ENCODE results near the gene RPS19.

The RPS19 gene

GRCh38 chr19:41883463-41883820, 23.4 kb downstream of the RPS19 start:
- H3K4me1 ChIP-seq (ENCODE audit: control insufficient read depth, insufficient read depth, low read depth, low read length), result peaks cover 24% of the 10 kb centered on the region
- peak overlapping the region; percentile 89 to 91 for H3K4ac ChIP-seq (ENCODE audit: low read depth in 1 of 2, low read length in 2 of 2)
- peak overlapping the region; percentile 94 for H4K91ac ChIP-seq (ENCODE audit: low read length)
- peak overlapping the region; percentile 6 to 78 for H3K14ac ChIP-seq (ENCODE audit: low read length in 2 of 2)
- peak overlapping the region; percentile 72 for H3K4me2 ChIP-seq (ENCODE audit: low read length, poor library complexity, severe bottlenecking)
- no peak overlapping the region for H3K23ac ChIP-seq (ENCODE audit: low read length in 2 of 2)
- H2BK12ac ChIP-seq (ENCODE audit: low read length in 2 of 2), result peak overlapping the region in 1 of 2 experiments; percentile 21
- no peaks in the 10 kb centered on the region for H3K9me3 ChIP-seq (ENCODE audit: control insufficient read depth, low read length)
- DNase-seq, result no peak
- peak overlapping the region; percentile 87 to 99 for H3K4me3 ChIP-seq (ENCODE audit: insufficient read depth in 1 of 2, low read depth in 1 of 2, low read length in 2 of 2)
- H2BK5ac ChIP-seq (ENCODE audit: low read depth, low read length, poor library complexity, severe bottlenecking), result no peak overlapping the region
- peak overlapping the region; percentile 85 for H2BK120ac ChIP-seq (ENCODE audit: low read depth, low read length)
- H4K8ac ChIP-seq (ENCODE audit: low read length), result peak overlapping the region; percentile 93
- peaks cover 2 to 13% of the 10 kb centered on the region in 2 experiments for H3K27me3 ChIP-seq (ENCODE audit: control insufficient read depth in 1 of 2, insufficient read depth in 1 of 2, low read length in 2 of 2)
- H3K18ac ChIP-seq (ENCODE audit: low read depth in 1 of 2, low read length in 2 of 2), result peak overlapping the region; percentile 89 to 90
- 5% methylated on average over 13 of the region's 23 CpGs for WGBS
- H3K9ac ChIP-seq (ENCODE audit: low read length), result peak overlapping the region; percentile 97
- H2AFZ ChIP-seq (ENCODE audit: low read depth, low read length), result peak overlapping the region; percentile 49
- H3K36me3 ChIP-seq (ENCODE audit: control insufficient read depth in 1 of 2, insufficient read depth in 2 of 2, low read depth in 1 of 2, low read length in 2 of 2), result peaks cover 5 to 6% of the 10 kb centered on the region in 2 experiments
- peak overlapping the region; percentile 92 for H2BK15ac ChIP-seq (ENCODE audit: low read depth, poor library complexity, severe bottlenecking)
- H2AK5ac ChIP-seq (ENCODE audit: low read length, severe bottlenecking), result peak overlapping the region; percentile 43
- peaks cover 19% of the 10 kb centered on the region for H3K79me1 ChIP-seq (replicated peaks; ENCODE audit: low read length, poor library complexity, severe bottlenecking)
- H3K27ac ChIP-seq (ENCODE audit: low read length, poor library complexity, severe bottlenecking), result no peak overlapping the region

- Histone ChIP-seq H2AFZ (ENCODE audit: low read depth, low read length) (peak overlapping the region; percentile 65), H2BK5ac (ENCODE audit: low read depth, low read length, poor library complexity, severe bottlenecking) (no peak overlapping the region), H2BK120ac (ENCODE audit: low read depth, low read length) (no peak overlapping the region), H3K4me2 (ENCODE audit: low read length, poor library complexity, severe bottlenecking) (peak overlapping the region; percentile 92), H3K9me3 (ENCODE audit: control insufficient read depth, low read length) (no peaks in the 10 kb centered on the region), H2BK15ac (ENCODE audit: low read depth, poor library complexity, severe bottlenecking) (no peak overlapping the region), H3K18ac (ENCODE audit: low read depth in 1 of 2, low read length in 2 of 2) (peak overlapping the region; percentile 58 to 74), H3K23ac (ENCODE audit: low read length in 2 of 2) (no peak overlapping the region), H4K91ac (ENCODE audit: low read length) (peak overlapping the region; percentile 83), H2AK5ac (ENCODE audit: low read length, severe bottlenecking) (no peak overlapping the region), H3K4ac (ENCODE audit: low read depth in 1 of 2, low read length in 2 of 2) (peak overlapping the region; percentile 20 to 89), H3K79me1 (replicated peaks; ENCODE audit: low read length, poor library complexity, severe bottlenecking) (peaks cover 25% of the 10 kb centered on the region), H3K27ac (ENCODE audit: low read length, poor library complexity, severe bottlenecking) (no peak overlapping the region), H3K4me3 (ENCODE audit: insufficient read depth in 1 of 2, low read depth in 1 of 2, low read length in 2 of 2) (peak overlapping the region; percentile 80 to 99), H3K27me3 (ENCODE audit: control insufficient read depth in 1 of 2, insufficient read depth in 1 of 2, low read length in 2 of 2) (peaks cover 0 to 7% of the 10 kb centered on the region in 2 experiments), H3K14ac (ENCODE audit: low read length in 2 of 2) (peak overlapping the region in 1 of 2 experiments; percentile 78), H3K36me3 (ENCODE audit: control insufficient read depth in 1 of 2, insufficient read depth in 2 of 2, low read depth in 1 of 2, low read length in 2 of 2) (peaks cover 9 to 12% of the 10 kb centered on the region in 2 experiments), H4K8ac (ENCODE audit: low read length) (peak overlapping the region; percentile 84), H2BK12ac (ENCODE audit: low read length in 2 of 2) (no peak overlapping the region), H3K4me1 (ENCODE audit: control insufficient read depth, insufficient read depth, low read depth, low read length) (peaks cover 26% of the 10 kb centered on the region), H3K9ac (ENCODE audit: low read length) (peak overlapping the region; percentile 97)
- 1% methylated on average over 62 of the region's 66 CpGs for WGBS
- peak; percentile 96 for DNase-seq
These were observed 24.0 kb downstream of the RPS19 start for GRCh38 chr19:41883821-41884733.

GRCh38 chr19:41886761-41887710, 27.0 kb downstream of the RPS19 start:
- Histone ChIP-seq H4K91ac (ENCODE audit: low read length) (no peak overlapping the region), H3K4me2 (ENCODE audit: low read length, poor library complexity, severe bottlenecking) (peak overlapping the region; percentile 34), H2AK5ac (ENCODE audit: low read length, severe bottlenecking) (peak overlapping the region; percentile 59), H3K4ac (ENCODE audit: low read depth in 1 of 2, low read length in 2 of 2) (no peak overlapping the region), H2BK5ac (ENCODE audit: low read depth, low read length, poor library complexity, severe bottlenecking) (no peak overlapping the region), H3K9ac (ENCODE audit: low read length) (peak overlapping the region; percentile 37), H3K36me3 (ENCODE audit: control insufficient read depth in 1 of 2, insufficient read depth in 2 of 2, low read depth in 1 of 2, low read length in 2 of 2) (peaks cover 26 to 30% of the 10 kb centered on the region in 2 experiments), H2BK15ac (ENCODE audit: low read depth, poor library complexity, severe bottlenecking) (no peak overlapping the region), H3K18ac (ENCODE audit: low read depth in 1 of 2, low read length in 2 of 2) (no peak overlapping the region), H2BK120ac (ENCODE audit: low read depth, low read length) (no peak overlapping the region), H2BK12ac (ENCODE audit: low read length in 2 of 2) (no peak overlapping the region), H3K27ac (ENCODE audit: low read length, poor library complexity, severe bottlenecking) (peak overlapping the region; percentile 32), H3K27me3 (ENCODE audit: control insufficient read depth in 1 of 2, insufficient read depth in 1 of 2, low read length in 2 of 2) (no peaks in the 10 kb centered on the region), H3K79me1 (replicated peaks; ENCODE audit: low read length, poor library complexity, severe bottlenecking) (peaks cover 41% of the 10 kb centered on the region), H3K4me1 (ENCODE audit: control insufficient read depth, insufficient read depth, low read depth, low read length) (peaks cover 26% of the 10 kb centered on the region), H2AFZ (ENCODE audit: low read depth, low read length) (no peak overlapping the region), H4K8ac (ENCODE audit: low read length) (no peak overlapping the region), H3K9me3 (ENCODE audit: control insufficient read depth, low read length) (no peaks in the 10 kb centered on the region), H3K14ac (ENCODE audit: low read length in 2 of 2) (no peak overlapping the region), H3K4me3 (ENCODE audit: insufficient read depth in 1 of 2, low read depth in 1 of 2, low read length in 2 of 2) (no peak overlapping the region), H3K23ac (ENCODE audit: low read length in 2 of 2) (no peak overlapping the region)
- DNase-seq, result no peak
- WGBS, result 75% methylated on average over 11 of the region's 13 CpGs

Data from mesenchymal stem cell (in vitro differentiated cells and primary cell).